Measurements from ENCODE around the gene EPS8L1.

EPS8L1 gene

DNA sequence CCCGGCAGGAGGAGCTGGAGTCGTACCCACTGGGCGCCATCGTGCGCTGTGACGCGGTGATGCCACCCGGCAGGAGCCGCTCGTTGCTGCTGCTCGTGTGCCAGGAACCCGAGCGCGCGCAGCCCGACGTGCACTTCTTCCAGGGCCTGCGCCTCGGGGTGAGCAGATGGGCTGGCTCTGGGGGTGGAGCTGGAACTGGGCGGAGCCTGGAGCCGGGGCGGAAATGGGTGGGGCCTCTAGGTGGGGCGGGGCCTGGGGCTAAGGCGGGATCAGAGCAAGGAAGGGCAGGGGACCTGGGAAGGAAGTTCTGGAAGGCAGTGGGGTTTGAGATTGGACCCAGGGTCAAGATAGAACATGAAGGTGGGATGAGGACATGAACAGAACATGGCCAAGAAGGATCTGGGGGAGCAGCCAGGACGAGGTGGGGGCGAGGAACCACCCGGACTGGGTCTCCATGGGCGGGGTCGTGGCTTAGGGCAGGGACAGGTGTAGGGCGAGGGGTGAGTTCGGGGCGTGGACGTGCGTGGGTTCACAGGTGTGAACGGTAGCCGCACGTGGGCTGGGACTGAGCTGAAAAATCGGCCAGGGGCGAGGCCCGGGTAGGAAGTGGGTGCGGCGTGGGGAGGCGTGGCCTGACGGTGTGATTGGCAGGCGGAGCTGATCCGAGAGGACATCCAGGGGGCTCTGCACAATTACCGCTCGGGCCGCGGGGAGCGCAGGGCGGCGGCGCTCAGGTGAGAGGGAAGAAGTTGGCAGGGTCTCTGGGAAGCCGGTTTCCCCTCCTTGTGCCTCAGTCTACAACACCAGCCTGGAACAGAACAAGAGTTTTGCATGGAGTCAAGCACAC, 4.7 kb downstream of the EPS8L1 start:
- no peak for DNase-seq (ENCODE audit: low read depth, low spot score)

DNA sequence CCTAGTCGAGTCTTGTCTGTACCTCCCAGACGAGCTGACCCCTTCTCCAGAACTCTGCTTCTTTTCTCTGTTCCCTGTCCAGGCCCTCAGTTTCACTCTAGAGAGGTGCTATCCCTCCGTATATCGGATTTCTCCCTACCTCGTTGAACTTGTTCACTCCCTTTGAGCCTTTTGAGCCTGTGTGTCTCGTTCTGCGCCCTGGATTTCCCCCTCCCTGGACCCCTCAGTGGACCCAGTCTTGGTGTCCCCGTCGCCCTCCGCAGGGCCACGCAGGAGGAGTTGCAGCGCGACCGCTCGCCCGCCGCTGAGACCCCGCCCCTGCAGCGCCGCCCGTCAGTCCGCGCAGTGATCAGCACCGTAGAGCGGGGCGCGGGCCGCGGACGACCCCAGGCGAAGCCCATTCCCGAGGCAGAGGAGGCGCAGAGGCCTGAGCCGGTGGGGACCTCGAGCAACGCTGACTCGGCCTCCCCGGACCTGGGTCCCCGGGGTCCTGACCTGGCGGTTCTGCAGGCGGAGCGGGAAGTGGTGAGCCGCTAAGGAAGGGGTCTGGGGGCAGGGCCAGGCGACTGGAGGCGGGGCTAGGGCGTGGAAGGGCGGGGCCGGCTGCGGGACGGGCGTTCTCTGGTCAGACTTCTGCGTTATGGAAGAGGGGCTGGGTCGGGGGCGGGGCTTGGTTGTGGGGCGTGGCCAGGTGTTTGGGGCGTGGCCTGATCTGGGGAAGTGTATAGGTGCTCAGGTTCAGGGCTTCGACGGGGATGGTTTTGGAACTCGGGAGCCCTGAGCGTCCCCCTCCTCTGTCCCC, 5.5 kb downstream of the EPS8L1 start:
- DNase-seq (ENCODE audit: low read depth, low spot score): no peak

DNA sequence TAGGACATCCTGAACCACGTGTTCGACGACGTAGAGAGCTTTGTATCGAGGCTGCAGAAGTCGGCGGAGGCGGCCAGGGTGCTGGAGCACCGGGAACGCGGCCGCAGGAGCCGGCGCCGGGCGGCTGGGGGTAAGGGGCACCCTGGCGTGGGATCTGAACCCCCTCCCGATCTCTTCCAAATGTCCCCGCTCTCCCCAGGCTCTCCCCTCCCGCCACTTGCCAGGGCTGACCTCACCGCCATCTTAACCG, 6.0 kb downstream of the EPS8L1 start:
- no peak for DNase-seq (ENCODE audit: low read depth, low spot score)

DNA sequence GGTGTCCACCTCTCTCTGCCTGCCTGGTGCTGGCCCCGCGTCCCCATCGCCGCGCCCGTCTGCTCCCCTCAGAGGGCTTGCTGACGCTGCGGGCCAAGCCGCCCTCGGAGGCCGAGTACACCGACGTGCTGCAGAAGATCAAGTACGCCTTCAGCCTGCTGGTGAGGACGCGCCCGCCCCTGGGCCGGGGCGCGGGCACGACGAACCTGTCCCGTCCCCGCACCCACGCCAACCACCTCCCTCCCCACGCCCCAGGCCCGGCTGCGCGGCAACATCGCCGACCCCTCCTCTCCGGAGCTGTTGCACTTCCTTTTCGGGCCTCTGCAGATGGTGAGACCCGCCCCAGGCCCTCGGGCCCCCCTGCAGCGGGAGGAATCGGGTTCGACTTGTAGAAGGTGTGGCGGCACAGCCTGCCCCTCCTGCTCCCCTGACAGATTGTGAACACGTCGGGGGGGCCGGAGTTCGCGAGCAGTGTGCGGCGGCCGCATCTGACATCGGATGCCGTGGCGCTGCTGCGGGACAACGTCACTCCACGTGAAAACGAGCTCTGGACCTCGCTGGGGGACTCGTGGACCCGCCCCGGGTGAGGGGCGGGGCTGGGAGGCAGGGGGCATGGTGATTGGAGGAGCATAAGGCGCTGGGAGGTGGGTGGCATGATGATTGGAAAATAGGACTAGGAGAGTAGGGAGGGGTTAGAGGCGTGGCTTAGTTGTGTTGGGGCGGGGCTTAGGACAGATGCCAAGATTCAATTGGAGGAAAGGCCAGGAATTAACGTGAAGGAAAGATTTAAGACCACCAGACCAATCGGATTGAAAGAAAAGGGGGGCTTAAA, 6.6 kb downstream of the EPS8L1 start:
- no peak for DNase-seq (ENCODE audit: low read depth, low spot score)

DNA sequence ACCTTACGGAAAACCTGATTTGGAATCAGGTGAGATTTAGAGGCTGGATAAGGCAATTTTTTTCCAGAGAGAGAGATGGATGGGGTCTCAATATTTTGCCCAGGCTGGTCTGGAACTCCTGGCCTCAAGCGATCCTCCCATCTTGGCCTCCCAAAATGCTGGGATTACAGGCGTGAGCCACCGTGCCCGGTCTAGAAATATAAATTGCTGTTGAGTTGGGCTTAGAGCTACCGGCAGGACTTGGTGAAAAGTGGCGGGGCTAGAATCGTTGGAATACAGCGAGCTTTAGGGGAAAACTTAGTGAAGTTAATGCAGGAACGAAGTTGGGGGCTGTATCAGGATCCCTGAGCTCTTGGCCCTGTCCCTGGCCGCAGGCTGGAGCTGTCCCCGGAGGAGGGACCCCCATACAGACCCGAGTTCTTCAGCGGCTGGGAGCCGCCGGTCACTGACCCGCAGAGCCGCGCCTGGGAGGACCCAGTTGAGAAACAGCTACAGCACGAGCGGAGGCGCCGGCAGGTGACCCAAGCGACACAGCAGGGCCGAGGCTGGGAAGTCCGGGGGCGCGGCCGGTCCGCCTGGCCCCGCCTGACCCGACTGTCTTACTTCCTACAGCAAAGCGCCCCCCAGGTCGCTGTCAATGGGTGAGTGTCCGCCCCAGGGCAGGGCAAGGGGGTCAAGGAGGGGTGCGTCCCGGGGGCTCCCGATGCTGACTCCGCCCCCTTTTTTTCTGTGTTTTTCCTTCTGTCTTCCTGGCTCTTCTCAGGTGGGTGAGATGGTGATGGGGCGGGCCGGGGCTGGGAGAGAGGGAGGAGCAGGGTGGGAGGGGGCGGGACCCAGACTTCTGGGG, 7.6 kb downstream of the EPS8L1 start:
- no peak for DNase-seq (ENCODE audit: low read depth, low spot score)

DNA sequence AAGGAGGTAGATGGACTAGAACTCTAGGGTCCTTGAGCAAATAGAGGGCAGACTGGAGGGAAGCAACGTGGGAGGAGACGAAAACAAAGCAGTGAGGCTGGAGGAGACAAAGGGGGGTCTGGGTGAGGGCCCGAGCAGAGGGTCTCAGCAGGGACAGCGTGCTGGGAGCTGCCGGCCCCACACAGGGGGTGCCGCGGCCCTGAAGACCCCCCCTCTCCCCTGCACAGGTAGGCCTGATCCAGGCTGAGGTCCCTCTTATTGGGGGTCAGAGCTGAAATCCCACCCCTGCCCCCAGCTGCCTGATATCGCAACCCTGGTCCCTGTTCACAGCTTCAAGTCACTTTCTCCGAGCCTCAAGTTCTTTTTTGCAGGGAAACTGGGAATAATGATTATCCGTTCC, 8.7 kb downstream of the EPS8L1 start:
- no peak for DNase-seq (ENCODE audit: low read depth, low spot score)

DNA sequence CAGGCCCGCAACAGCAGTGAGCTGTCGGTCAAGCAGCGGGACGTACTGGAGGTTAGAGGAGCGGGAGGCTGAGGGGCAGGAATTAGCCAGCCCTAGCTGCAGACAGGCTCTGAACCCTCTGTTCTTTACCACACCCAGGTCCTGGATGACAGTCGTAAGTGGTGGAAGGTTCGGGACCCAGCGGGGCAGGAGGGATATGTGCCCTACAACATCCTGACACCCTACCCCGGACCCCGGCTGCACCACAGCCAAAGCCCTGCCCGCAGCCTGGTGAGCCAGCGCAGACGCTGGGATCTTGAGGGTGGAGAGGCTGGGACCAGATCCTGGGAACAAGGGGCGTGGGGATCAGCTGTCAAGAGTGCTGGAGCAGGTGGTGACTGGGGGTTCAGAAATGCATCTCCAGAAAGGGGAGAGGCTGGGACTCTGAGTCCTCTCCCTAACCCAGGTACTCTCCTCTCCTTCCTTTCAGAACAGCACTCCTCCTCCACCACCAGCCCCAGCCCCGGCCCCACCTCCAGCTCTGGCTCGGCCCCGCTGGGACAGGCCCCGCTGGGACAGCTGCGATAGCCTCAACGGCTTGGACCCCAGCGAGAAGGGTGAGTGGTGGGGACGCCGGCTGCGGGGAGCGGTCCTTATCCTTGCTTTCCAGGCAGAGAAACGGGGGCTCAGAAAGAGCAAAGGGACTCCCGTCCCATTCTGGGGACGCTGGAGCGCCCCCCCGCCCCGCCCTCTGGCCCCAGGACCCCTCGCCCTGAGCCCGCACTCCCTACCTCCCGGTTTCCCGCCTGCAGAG, 10.4 kb downstream of the EPS8L1 start:
- no peak for DNase-seq (ENCODE audit: low read depth, low spot score)

DNA sequence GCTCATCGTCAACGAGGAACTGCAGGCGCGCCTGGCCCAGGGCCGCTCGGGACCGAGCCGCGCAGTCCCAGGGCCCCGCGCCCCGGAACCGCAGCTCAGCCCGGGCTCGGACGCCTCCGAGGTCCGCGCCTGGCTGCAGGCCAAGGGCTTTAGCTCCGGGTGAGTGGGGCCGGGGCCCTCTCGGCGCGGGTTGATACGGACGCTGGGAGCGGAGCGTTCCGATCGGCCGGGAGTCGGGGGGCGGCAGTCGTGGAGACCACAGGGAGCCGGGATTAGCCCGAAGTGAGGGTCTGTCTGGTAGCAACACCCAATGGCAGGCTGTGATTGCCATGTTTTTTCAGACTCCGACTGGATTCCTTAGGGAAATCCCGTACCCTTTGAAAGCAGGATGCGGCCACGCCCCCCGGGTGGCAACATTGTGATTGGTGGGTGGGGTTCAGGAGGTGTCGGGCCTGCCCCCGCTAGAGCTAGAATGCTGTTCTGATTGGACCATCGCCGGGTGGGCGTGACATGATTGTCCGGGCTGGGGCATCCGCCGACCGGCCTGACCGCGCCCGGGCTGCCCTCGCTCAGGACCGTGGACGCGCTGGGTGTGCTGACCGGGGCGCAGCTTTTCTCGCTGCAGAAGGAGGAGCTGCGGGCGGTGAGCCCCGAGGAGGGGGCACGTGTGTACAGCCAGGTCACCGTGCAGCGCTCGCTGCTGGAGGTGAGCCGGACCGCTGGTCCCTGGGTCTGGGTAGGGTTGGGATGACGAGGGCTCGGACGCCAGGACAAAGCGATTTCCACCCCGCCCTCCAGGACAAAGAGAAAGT, 11.3 kb downstream of the EPS8L1 start:
- DNase-seq (ENCODE audit: low read depth, low spot score): peak; percentile 46

DNA sequence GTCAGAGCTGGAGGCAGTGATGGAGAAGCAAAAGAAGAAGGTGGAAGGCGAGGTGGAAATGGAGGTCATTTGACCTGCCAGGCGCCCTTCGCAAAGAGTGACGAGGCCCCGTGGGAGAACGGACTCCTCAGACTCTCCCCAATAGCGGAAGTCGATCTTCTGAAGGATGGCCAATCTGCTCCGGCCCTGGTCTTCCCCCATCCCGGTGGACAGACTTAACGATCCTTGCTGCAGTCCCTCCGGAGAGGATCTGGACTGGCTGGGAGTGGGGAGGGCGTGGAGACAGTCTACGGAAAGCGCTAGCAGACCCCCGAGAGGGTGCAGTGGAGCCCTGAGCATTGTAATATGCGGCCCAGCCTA, 11.9 kb downstream of the EPS8L1 start:
- no peak for DNase-seq (ENCODE audit: low read depth, low spot score)

DNA sequence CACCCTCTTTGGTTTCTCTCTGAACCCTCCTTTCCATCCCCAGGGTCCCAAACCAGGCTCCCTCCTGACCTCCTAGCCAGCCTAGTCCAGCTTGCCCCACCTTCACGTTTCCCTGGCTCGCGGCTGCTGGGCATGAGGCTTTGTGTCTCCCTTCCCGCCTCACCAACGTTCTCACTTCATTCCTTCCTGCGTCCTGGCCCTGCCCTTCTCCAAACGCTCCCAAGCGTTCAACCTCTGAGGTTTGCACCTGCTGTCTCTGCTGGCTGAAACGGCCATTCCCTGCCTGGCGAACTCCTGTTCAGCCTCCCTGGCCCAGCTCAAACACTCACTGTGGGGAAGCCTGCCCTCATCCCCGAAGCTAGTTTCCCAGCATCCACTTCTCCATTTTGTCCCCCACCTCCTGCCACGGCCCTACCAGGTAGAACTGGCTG, 12.4 kb downstream of the EPS8L1 start:
- no peak for DNase-seq (ENCODE audit: low read depth, low spot score)

DNA sequence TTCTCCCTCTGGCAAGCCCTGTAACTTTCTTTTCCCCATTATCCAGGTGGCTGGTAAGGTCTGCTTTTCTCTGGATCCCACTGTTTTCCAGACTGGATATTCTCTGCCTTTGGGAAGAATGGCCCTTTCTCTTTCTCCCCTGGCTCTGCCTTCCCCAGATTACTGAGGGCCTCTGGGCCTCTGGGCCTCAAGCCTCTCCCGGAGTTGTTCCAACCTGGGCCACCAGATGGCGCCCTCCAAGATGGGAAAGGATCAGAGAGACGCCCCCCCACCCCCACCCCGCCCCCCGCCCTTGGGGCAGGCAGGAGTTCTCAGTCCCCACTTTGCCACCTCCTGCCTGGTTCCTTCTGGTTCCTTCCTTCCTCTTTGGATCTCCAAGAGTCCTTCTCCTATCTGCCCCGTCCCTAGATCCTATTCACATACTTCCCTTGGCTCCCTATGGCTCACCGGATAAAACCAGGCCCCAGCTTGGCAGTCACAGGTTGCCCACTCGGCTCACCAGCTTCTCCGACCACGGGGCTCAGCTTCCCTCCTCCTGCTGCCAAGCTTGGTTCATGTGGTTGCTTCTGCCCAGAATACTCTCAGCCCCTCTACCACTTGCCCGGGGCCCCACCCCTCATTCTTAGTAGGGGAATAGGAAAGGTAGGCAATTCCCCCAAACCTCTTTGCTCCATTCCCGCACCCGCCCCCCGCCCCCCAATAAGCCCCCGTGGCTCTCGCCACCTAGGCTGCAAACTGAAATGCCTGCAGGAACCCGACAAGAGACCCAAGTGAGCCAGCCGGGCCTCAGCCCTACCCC, 13.1 kb downstream of the EPS8L1 start:
- peak; percentile 36 for DNase-seq (ENCODE audit: low read depth, low spot score)

DNA sequence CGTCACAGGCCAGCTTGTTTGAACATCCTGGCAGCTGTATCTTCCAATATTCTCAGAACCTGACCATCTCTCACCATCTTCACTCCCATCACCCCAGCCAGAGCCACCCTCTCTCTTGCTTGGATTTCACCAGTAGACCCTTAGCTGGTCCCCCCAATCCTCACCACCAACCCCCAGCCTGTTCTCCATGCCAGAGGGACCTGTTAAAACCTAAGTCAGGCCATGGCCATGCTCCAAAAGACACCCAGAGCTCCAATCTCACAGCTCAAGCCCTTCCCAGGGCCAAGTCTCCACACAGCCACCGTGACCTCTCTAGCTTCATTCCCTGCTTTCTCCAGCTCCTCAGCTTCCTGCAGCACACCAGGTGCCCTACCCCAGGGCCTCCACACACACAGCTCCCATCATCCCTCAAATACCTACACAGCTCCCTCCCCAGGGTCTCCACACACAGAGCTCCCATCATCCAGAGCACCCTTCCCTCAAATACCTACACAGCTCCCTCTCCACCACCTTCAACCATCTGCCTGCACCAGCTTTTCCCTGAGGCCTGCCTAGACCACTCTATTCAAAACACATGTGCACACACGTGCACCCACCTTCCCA, 13.8 kb downstream of the EPS8L1 start:
- no peak for DNase-seq (ENCODE audit: low read depth, low spot score)

DNA sequence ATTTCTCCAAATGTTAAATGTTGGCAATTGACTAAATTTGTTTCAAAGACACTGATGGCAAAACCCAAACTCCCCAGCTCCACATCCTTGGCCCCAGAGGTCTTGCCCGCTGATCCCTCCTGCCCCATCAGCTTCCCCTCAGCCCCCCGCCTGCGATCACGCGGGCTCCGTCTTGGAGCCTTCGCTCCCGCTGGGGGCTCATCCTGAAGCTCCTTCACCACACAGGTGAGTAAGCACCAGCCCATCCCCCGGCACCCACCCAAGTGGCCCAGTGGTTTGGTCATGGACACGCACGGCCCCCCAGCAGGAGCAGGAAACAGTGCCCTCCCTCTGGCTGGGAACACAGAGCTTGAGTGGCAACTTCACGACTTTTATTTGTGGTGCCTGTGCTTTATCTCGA, 14.9 kb downstream of the EPS8L1 start:
- no peak for DNase-seq (ENCODE audit: low read depth, low spot score)

DNA sequence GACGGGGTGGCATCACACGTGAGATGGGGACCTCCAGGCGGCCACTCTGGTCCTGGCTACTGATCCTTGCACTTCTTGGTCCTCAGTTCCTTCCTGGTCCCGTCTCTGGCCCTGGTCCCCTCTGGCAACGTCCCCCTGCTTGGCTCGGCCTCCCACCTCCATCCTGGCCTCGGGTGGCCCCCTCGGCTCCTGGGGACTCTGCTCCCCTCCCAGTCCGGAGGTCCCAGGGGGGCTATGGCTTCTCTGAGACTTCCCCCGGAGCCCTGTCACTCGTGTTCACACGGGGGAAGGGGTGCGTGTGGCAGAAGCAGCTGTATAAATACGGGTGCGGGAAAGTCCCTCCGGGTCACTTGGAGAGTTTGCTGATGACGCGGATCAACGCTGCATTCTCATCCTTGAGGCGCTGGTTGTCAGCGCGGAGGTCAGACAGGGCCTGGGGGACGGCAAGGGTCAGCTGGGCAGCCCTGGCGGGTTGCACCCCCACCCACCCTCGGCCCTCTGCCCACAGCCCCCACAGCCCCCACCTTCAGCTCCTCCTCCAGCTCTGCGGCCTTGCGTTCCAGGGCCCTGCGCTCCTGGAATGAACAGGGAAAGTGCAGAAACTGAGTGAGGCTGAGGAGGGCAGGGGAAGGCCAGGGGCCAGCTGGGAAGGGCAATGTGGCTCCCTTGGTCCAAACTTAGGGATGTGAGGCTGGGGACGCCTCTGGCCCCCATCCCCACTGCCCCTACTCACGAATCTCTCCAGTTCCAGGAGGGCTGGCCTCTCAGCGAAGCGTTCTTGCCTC, 15.6 kb downstream of the EPS8L1 start:
- DNase-seq (ENCODE audit: low read depth, low spot score): no peak

DNA sequence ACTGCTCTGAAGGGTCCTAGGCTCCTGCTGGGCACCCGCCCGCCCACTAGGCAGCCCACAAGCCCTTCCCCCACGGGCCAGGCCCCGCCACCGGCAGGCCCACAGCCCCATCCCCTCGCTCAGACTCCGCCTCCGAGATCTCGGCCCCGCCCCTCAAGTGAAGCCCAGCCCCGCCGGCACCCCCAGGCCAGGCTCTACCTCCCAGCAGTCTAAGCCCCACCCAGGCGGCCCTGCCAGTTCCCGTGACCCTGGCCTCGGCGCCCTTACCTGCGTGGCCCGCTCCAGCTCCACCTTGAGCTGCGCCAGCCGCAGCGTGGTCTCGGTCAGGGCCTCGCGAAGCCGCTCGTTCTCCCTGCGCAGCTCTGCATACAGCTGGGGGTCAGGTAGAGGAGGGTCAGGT, 16.3 kb downstream of the EPS8L1 start:
- no peak for DNase-seq (ENCODE audit: low read depth, low spot score)

DNA sequence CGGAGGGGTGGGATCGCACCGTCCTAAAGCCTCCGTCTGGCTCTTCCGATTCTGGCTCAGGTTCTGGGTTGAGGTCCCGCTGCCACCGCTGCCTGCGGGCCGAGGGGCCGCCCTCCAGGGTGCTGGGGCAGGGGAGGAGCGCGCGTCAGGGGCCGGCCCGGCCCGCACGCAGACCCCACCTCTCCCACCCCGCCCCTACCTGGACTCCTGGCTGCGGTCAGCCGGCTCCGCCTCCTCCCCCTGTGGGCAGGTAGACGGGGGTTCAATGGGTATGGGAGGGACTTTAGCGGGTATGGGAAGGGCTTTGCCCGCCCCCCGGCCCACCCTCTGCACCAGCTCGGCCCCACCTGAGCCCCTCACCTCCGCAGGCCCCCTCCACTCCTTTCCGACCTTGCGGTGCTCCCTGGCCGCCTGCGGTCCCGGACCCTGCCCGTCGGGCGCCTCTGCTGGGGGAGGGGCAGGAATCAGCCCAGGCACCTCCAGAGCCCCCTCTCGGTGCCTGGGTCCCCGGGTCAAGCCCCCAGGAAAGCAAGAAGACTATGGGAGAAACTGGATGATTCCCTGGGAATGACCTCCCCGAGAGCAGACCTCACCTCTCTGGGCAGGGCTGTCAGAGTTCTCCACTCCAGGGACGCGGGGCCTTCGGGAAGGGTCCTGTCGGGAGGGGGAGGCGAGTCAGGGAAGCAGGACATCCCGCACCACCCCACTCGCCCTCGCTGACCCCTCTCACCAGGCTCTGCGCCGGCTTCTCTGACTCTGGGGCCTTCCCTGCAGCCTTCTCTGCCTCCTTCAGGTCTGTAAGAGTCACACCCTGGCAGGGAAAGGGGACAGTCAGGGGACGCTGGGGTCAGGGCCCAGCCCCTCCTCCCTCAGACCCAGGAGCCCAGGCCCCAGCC, 17.0 kb downstream of the EPS8L1 start:
- DNase-seq (ENCODE audit: low read depth, low spot score): no peak

Measured in smooth muscle cell of the brain vasculature (primary cell).